Loucy (cell line): ENCODE measurements around the gene TMC2.

Experiments
- CTCF ChIP-seq: fragments of 200-600 bp; sonication (generic); conservative IDR thresholded peaks from 2 replicates; pipeline ENCODE4 v1.5.1; 2014; ENCODE audit warnings: mild to moderate bottlenecking, antibody characterized with exemption, low read length
- EZH2phosphoT487 ChIP-seq: fragments of 200-600 bp; IDR thresholded peaks from 2 replicates; pipeline ENCODE4 v1.6.1; 2018; ENCODE audit warnings: antibody characterized with exemption, mild to moderate bottlenecking, moderate library complexity, borderline replicate concordance

- TF ChIP-seq CTCF (no peak), EZH2phosphoT487 (no peak)
Measured at GRCh38 chr20:2604506-2604835, 68.1 kb downstream of the TMC2 start.
